Body of pancreas (tissue), 4 donors: Measurements from ENCODE around the gene TRUB1.

ENCODE experiments used
- CTCF ChIP-seq, 7 experiments: fragments of 450-650 bp in 4 of 7; fragments of 200-600 bp in 3 of 7; sonication (generic) in 3 of 7; IDR thresholded peaks; one replicate each; pipeline ENCODE4 v1.5.1; 2016 to 2019; ENCODE audit warnings: antibody characterized with exemption in 7 of 7
- POLR2A ChIP-seq, 3 donors: fragments of 450-650 bp; IDR thresholded peaks; one replicate each; pipeline ENCODE4 v1.6.1; 2016; ENCODE audit warnings: antibody characterized with exemption in 3 of 3, mild to moderate bottlenecking in 2 of 3

DNA sequence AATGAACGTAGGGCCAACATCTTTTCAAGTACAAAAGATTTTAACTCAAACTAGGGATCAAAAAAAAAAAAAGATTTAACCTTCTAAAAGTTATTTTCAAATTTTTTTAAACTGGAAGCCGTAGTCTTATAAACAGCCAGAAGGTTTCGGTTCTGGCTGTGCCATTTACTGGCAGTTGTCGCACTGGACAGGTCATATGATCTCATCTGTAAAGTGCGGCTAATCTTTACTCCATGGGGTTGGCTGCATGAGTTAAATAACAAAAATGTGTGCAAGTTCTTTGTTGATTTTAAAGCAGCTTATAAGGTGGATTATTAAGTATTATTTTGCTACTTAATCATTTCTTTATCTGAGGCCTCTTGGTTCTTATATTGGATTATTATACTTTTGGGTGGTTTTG is 36.6 kb downstream of the TRUB1 start:
- no peak for TF ChIP-seq POLR2A (IDR thresholded peaks at IDR 0.05)
- no peak for TF ChIP-seq CTCF (IDR thresholded peaks at IDR 0.05)
